ENCODE data around the gene KRT36. TPM values are rescaled to one million over a fixed set of nuclear protein-coding genes. Genes with fewer than 3 reads are reported as not detected.

KRT36 gene
- total and polyA plus RNA-seq, 2 of the 8 experiments (the other 6 are each of a cell fraction or from before 2014, with no cell fraction given), result not detected

DNA sequence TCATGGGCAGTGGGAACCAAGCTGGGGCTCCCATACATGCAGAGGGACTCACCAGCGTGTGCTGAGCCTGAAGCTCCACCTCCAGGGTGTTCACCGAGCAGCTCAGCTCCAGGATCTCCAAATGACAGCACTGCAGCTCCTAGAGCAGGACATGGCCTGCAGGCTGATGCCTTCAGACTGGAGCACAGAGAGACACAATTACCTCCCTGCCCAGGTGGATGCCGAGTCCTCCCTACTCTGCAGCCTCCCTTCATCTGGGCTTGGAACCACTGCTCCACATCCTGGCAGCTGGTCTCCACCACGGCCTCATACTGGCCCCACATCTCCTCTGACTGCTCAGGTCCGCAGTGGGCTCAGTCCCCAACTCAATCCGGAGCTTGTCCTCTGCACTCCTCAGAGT, 40.7 kb downstream of the KRT36 start:
- no peak overlapping the region for H3K27ac ChIP-seq (ENCODE audit: low read depth, low read length)
- H3K23me2 ChIP-seq (ENCODE audit: low read depth, low read length), result no peaks in the 10 kb centered on the region; the same call in 1 of the 2 replicates
- H3K27me3 ChIP-seq (replicated peaks in 1 of 4; ENCODE audit: control insufficient read depth in 3 of 4, extremely low read depth in 1 of 4, insufficient read depth in 3 of 4, low read length in 3 of 4), result no peaks in the 10 kb centered on the region; a peak in 1 of 7 replicates
- no peak overlapping the region for H3K56ac ChIP-seq (replicated peaks; ENCODE audit: insufficient read length, low read depth, low read length)
- no peak overlapping the region for H4K91ac ChIP-seq (replicated peaks; ENCODE audit: insufficient read length, low read length)
- H2AK5ac ChIP-seq (ENCODE audit: low read depth, low read length), result no peak overlapping the region
- peaks cover 3 to 9% of the 10 kb centered on the region in 2 experiments; a peak in 2 of 4 replicates for H3K9me3 ChIP-seq (ENCODE audit: insufficient read depth in 2 of 2, low read depth in 1 of 2, low read length in 1 of 2)
- no peaks in the 10 kb centered on the region; a peak in 1 of 7 replicates for H3K4me1 ChIP-seq (replicated peaks in 1 of 4; ENCODE audit: control insufficient read depth in 3 of 4, insufficient read depth in 4 of 4, low read length in 3 of 4)
- no peak overlapping the region for H3K14ac ChIP-seq (ENCODE audit: insufficient read length)
- H2BK5ac ChIP-seq (ENCODE audit: low read depth, low read length), result no peak overlapping the region
- no peak for DNase-seq (ENCODE audit: low read depth in 1 of 2, low spot score in 2 of 2)
- H3K9ac ChIP-seq (replicated peaks in 1 of 4; ENCODE audit: extremely low read depth in 1 of 4, low read depth in 3 of 4, low read length in 3 of 4), result no peak overlapping the region
- H3K79me2 ChIP-seq (ENCODE audit: control insufficient read depth in 1 of 2, insufficient read depth in 2 of 2, low read length in 2 of 2), result no peaks in the 10 kb centered on the region
- H3K4ac ChIP-seq (replicated peaks; ENCODE audit: insufficient read length, low read depth, low read length), result no peak overlapping the region
- no peak overlapping the region for H2BK15ac ChIP-seq (ENCODE audit: low read length)
- H2AFZ ChIP-seq (ENCODE audit: low read length), result no peak overlapping the region
- no peak overlapping the region for H2BK12ac ChIP-seq (ENCODE audit: low read depth, low read length)
- CTCF ChIA-PET (ENCODE audit: partially characterized antibody), result interaction anchor here (1.0 to 3.1 kb wide), 7 partner anchors 9 to 217 kb away, joined by 3 to 10 read pairs (median 4); no protein-coding TSS in a partner anchor
- POLR2A ChIA-PET (ENCODE audit: partially characterized antibody), result no interaction called here
- no peak overlapping the region for H2BK20ac ChIP-seq (ENCODE audit: low read length)
- H3K18ac ChIP-seq (ENCODE audit: extremely low read depth, low read length), result no peak overlapping the region
- no peak overlapping the region for H2BK120ac ChIP-seq (replicated peaks; ENCODE audit: low read depth, low read length)
- H3K79me1 ChIP-seq (ENCODE audit: low read depth, low read length), result no peaks in the 10 kb centered on the region
- no peak for TF ChIP-seq MAFK (IDR thresholded peaks at IDR 0.05; ENCODE audit: low read depth, low read length)
- no peak for TF ChIP-seq EZH2 (IDR thresholded peaks at IDR 0.05; ENCODE audit: low read depth, low read length, severe bottlenecking)
- no peak for TF ChIP-seq HDAC2 (IDR thresholded peaks at IDR 0.05; ENCODE audit: borderline replicate concordance in 1 of 2, low read depth in 2 of 2, low read length in 2 of 2)
- no peak for TF ChIP-seq BRCA1 (IDR thresholded peaks at IDR 0.05; ENCODE audit: low read depth, low read length)
- TF ChIP-seq JUND (IDR thresholded peaks at IDR 0.05; ENCODE audit: low read length), result no peak
- no peak for TF ChIP-seq SUZ12 (IDR thresholded peaks at IDR 0.05; ENCODE audit: low read length)
- no peak for TF ChIP-seq POU5F1 (IDR thresholded peaks at IDR 0.05; ENCODE audit: low read depth, low read length)
- TF ChIP-seq SRF (IDR thresholded peaks at IDR 0.05; ENCODE audit: low read depth, low read length), result no peak
- no peak for TF ChIP-seq KDM5A (IDR thresholded peaks at IDR 0.05; ENCODE audit: low read length)
- TF ChIP-seq CEBPB (IDR thresholded peaks at IDR 0.05; ENCODE audit: low read depth, low read length), result no peak
- no peak overlapping the region for H4K5ac ChIP-seq (ENCODE audit: insufficient read length, low read depth, low read length)
- H3K23ac ChIP-seq (ENCODE audit: insufficient read length), result no peak overlapping the region
- 92% methylated on average over 6 of the region's 6 CpGs; no CpG with 5 or more reads in 1 of the 2 experiments for WGBS, 2 experiments (ENCODE audit: extremely low coverage in 1 of 2, insufficient coverage in 1 of 2, insufficient read length in 1 of 2, insufficient replicate concordance in 2 of 2, low coverage in 1 of 2, low lambda C conversion rate in 2 of 2, missing lambda C conversion rate in 1 of 2)
- no peak overlapping the region for H3K4me2 ChIP-seq (ENCODE audit: insufficient read depth in 1 of 2, low read depth in 2 of 2, low read length in 2 of 2)
- H4K20me1 ChIP-seq (replicated peaks in 1 of 2; ENCODE audit: control insufficient read depth in 1 of 2, insufficient read depth in 2 of 2, low read length in 2 of 2), result no peaks in the 10 kb centered on the region
- no peaks in the 10 kb centered on the region for H3K36me3 ChIP-seq (ENCODE audit: control insufficient read depth in 2 of 4, insufficient read depth in 4 of 4, low read length in 3 of 4)
- no peak overlapping the region for H3K4me3 ChIP-seq (ENCODE audit: extremely low read depth in 1 of 4, insufficient read depth in 2 of 4, low read depth in 3 of 4, low read length in 4 of 4)
- no peak overlapping the region for H4K8ac ChIP-seq (ENCODE audit: extremely low read depth, insufficient read depth, low read length)
- FAIRE-seq, result no peak
